IMR-90 (cell line): ENCODE measurements around the gene MBOAT2. TPM values are rescaled to one million over a fixed set of nuclear protein-coding genes. Genes with fewer than 3 reads are reported as not detected.

ENCODE experiments used
- ATAC-seq: fragments of 200-7000 bp; cut with Tn5 transposase; 2 replicates; pipeline ENCODE4 v1.9.1; 2020; ENCODE audit warnings: low read depth, mild to moderate bottlenecking, moderate library complexity
- BruUV-seq: library from RNA; stranded (reverse); fragments of 400-500 nt; replicated peaks from 2 replicates; lab custom pipeline; 2021; lab: Mats Ljungman, UMichigan
- CTCF ChIA-PET: fragments of 300-600 bp; formaldehyde crosslinking; extraction: SDS; loops from one replicate; lab custom pipeline; 2021; ENCODE audit warnings: antibody characterized with exemption; lab: Yijun Ruan, JAX
- POLR2A ChIA-PET: fragments of 300-600 bp; sonication (Branson Sonifier 250); formaldehyde crosslinking; loops from one replicate; lab custom pipeline; 2022; ENCODE audit warnings: antibody characterized with exemption; ENCODE audit not compliant: unreplicated experiment; lab: Charles Lee
- DNase-seq: peaks from one replicate; pipeline ENCODE4 v3.0.0; 2013
- H2AFZ ChIP-seq: replicated peaks from 2 replicates; pipeline ENCODE3; 2013; ENCODE audit warnings: low read length, mild to moderate bottlenecking; ENCODE audit not compliant: poor library complexity
- H2AK5ac ChIP-seq: 2 replicates; pipeline ENCODE4 v1.6.1; 2013; ENCODE audit warnings: low read depth, low read length, inconsistent platforms
- H2AK9ac ChIP-seq: replicated peaks from 2 replicates; pipeline ENCODE3; 2013; ENCODE audit warnings: mild to moderate bottlenecking, low read depth, low read length, moderate library complexity; ENCODE audit not compliant: poor library complexity
- H2BK120ac ChIP-seq: 2 replicates; pipeline ENCODE4 v1.6.1; 2013; ENCODE audit warnings: low read depth, low read length, inconsistent platforms
- H2BK15ac ChIP-seq: 3 replicates; pipeline ENCODE4 v1.6.1; 2013; ENCODE audit warnings: low read depth, low read length, inconsistent platforms
- H2BK20ac ChIP-seq: 2 replicates; pipeline ENCODE4 v1.6.1; 2013; ENCODE audit warnings: low read depth, mild to moderate bottlenecking, inconsistent platforms, low read length, moderate library complexity
- H2BK5ac ChIP-seq: 2 replicates; pipeline ENCODE4 v1.6.1; 2013; ENCODE audit warnings: mild to moderate bottlenecking, low read depth, low read length, inconsistent platforms; ENCODE audit not compliant: poor library complexity, severe bottlenecking
- H3K14ac ChIP-seq: replicated peaks from 2 replicates; pipeline ENCODE4 v1.6.1; 2013; ENCODE audit warnings: low read depth, low read length, inconsistent platforms
- H3K18ac ChIP-seq: 2 replicates; pipeline ENCODE4 v1.6.1; 2013; ENCODE audit warnings: low read depth, low read length, control low read depth
- H3K23ac ChIP-seq: 2 replicates; pipeline ENCODE4 v1.6.1; 2013; ENCODE audit warnings: low read depth, low read length, inconsistent platforms
- H3K27ac ChIP-seq: 2 replicates; pipeline ENCODE4 v1.5.1; 2013; ENCODE audit warnings: mild to moderate bottlenecking, control low read depth, low read length; ENCODE audit not compliant: insufficient read depth
- H3K27me3 ChIP-seq: 2 replicates; pipeline ENCODE4 v1.6.1; 2013; ENCODE audit warnings: low read length; ENCODE audit not compliant: control insufficient read depth, insufficient read depth
- H3K36me3 ChIP-seq: 2 replicates; pipeline ENCODE4 v1.6.1; 2013; ENCODE audit warnings: low read length, mixed read lengths; ENCODE audit not compliant: control insufficient read depth, insufficient read depth
- H3K4ac ChIP-seq: 2 replicates; pipeline ENCODE4 v1.6.1; 2013; ENCODE audit warnings: low read depth, low read length, inconsistent platforms
- H3K4me1 ChIP-seq: 2 replicates; pipeline ENCODE4 v1.6.1; 2013; ENCODE audit warnings: low read length, mixed read lengths; ENCODE audit not compliant: control insufficient read depth, insufficient read depth
- H3K4me2 ChIP-seq: 2 replicates; pipeline ENCODE4 v1.6.1; 2013; ENCODE audit warnings: low read depth, mild to moderate bottlenecking, control low read depth, low read length, moderate library complexity
- H3K4me3 ChIP-seq: 2 replicates; pipeline ENCODE4 v1.5.1; 2013; ENCODE audit warnings: low read depth, mild to moderate bottlenecking, control low read depth, low read length, moderate library complexity; ENCODE audit not compliant: insufficient read depth
- H3K56ac ChIP-seq: 2 replicates; pipeline ENCODE4 v1.6.1; 2013; ENCODE audit warnings: low read length, inconsistent platforms; ENCODE audit not compliant: insufficient read depth; ENCODE audit errors: extremely low read depth
- H3K79me1 ChIP-seq, 2 experiments: 2 replicates each; pipeline ENCODE4 v1.6.1; 2013; ENCODE audit warnings: low read length in 2 of 2, inconsistent platforms in 1 of 2, low read depth in 1 of 2
- H3K9ac ChIP-seq: 2 replicates; pipeline ENCODE4 v1.6.1; 2013; ENCODE audit warnings: low read depth, low read length, control low read depth
- H3K9me1 ChIP-seq: 2 replicates; pipeline ENCODE4 v1.6.1; 2013; ENCODE audit warnings: low read length, inconsistent platforms; ENCODE audit not compliant: insufficient read depth
- H3K9me3 ChIP-seq: 2 replicates; pipeline ENCODE4 v1.6.1; 2013; ENCODE audit warnings: low read length; ENCODE audit not compliant: control insufficient read depth, insufficient read depth
- H4K20me1 ChIP-seq: 2 replicates; pipeline ENCODE4 v1.6.1; 2013; ENCODE audit warnings: low read length, inconsistent platforms; ENCODE audit not compliant: insufficient read depth
- H4K5ac ChIP-seq: 2 replicates; pipeline ENCODE4 v1.6.1; 2013; ENCODE audit warnings: mild to moderate bottlenecking, low read depth, low read length, control low read depth
- H4K8ac ChIP-seq, 2 experiments: 2 replicates each; pipeline ENCODE4 v1.6.1; 2013; ENCODE audit warnings: low read depth in 2 of 2, low read length in 2 of 2, control low read depth in 1 of 2, inconsistent platforms in 1 of 2
- H4K91ac ChIP-seq: 2 replicates; pipeline ENCODE4 v1.6.1; 2013; ENCODE audit warnings: low read depth, low read length, inconsistent platforms; ENCODE audit not compliant: insufficient read depth
- POLR2A ChIP-seq: IDR thresholded peaks from 2 replicates; pipeline ENCODE4 v1.6.1; 2012; ENCODE audit warnings: mild to moderate bottlenecking, low read depth, low read length
- RAD21 ChIP-seq: IDR thresholded peaks from 2 replicates; pipeline ENCODE4 v1.6.1; 2012; ENCODE audit warnings: low read length, improper control_type of control experiment
- SMC3 ChIP-seq: fragments of 150-350 bp; IDR thresholded peaks from 2 replicates; pipeline ENCODE4 v1.6.1; 2016; ENCODE audit warnings: low read depth, mild to moderate bottlenecking, antibody characterized with exemption, low read length, moderate library complexity
- WGBS, 2 experiments: methylation state at CpG; one replicate each; pipeline versions ENCODE4 v1.1.5 to v1.1.7; 2013; ENCODE audit warnings: missing lambda C conversion rate in 2 of 2; ENCODE audit not compliant: insufficient read length in 1 of 2; ENCODE audit errors: extremely low coverage in 2 of 2; 5-methylcytosine and 5-hydroxymethylcytosine counted together
- dilution Hi-C: fragments of 300-500 bp; cut with HindIII; formaldehyde crosslinking; loops from one replicate; pipeline ENCODE4 v1.14.3; 2018; ENCODE audit warnings: low sequenced_read_pairs; ENCODE audit not compliant: unreplicated experiment
- in situ Hi-C: fragments of 300-500 bp; cut with MboI; formaldehyde crosslinking; loops from 3 replicates; pipeline ENCODE4 v1.14.3; 2019; ENCODE audit warnings: low sequenced_read_pairs, inconsistent platforms, mixed read lengths
- intact Hi-C: fragments of 100-400 bp; cut with micrococcal nuclease; formaldehyde crosslinking; loops from 2 replicates; pipeline ENCODE4 v1.10.0; 2022
- polyA plus RNA-seq, 3 experiments: library from polyadenylated mRNA; depleted of rRNA; stranded (reverse); fragments of >200 nt; gene quantifications; 2 replicates each; pipeline ENCODE4 v1.2.3, GENCODE V29; 2012; ENCODE audit warnings: low replicate concordance in 1 of 3
- total RNA-seq: library from RNA; depleted of rRNA; stranded (reverse); fragments of >200 nt; gene quantifications from 2 replicates; pipeline ENCODE4 v1.2.3, GENCODE V29; 2012
- TF ChIP-seq, protein P1 (sequence below): conservative IDR thresholded peaks from 2 replicates; pipeline ENCODE4 v1.5.1; 2012; ENCODE audit warnings: mild to moderate bottlenecking, low read depth, low read length, improper control_type of control experiment

MBOAT2 gene
- total and polyA plus RNA-seq, 2 of the 4 experiments (the other 2 are of a cell fraction): 33.9 to 102 TPM

DNA sequence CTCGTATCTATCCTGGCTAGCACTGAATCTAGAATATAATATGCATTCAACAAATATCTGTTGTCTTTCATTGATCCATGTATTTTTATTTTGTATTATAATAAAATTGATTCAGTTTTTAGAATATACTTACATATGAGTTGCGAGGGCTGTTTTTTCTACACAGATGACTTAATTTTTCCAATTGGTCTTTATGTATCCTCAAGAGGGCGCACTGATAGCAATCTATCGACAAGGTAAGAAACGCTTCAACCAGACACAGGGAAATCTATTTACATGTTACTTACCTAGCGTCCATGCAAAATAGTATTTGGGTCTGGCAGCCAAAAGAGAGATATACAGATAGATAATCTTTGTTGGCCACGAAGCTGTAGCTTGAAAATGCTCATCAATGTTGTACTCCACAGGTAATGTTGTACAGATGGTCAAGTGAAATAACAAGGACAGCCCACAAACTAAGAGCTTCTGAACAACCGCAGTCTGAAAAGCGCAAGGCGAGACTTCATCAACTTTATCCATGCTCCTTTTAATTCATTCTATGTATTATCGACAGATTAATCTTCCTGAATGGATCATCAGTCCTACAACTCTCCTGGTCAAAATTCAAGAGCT, 130.6 kb downstream of the MBOAT2 start:
- H3K4me1 ChIP-seq: peaks cover 2% of the 10 kb centered on the region; the same call in 1 of the 2 replicates
- H3K36me3 ChIP-seq: peaks cover 9% of the 10 kb centered on the region
- no peak overlapping the region for H3K23ac ChIP-seq
- dilution Hi-C loops: no loop called here
- TF ChIP-seq, protein P1, sequence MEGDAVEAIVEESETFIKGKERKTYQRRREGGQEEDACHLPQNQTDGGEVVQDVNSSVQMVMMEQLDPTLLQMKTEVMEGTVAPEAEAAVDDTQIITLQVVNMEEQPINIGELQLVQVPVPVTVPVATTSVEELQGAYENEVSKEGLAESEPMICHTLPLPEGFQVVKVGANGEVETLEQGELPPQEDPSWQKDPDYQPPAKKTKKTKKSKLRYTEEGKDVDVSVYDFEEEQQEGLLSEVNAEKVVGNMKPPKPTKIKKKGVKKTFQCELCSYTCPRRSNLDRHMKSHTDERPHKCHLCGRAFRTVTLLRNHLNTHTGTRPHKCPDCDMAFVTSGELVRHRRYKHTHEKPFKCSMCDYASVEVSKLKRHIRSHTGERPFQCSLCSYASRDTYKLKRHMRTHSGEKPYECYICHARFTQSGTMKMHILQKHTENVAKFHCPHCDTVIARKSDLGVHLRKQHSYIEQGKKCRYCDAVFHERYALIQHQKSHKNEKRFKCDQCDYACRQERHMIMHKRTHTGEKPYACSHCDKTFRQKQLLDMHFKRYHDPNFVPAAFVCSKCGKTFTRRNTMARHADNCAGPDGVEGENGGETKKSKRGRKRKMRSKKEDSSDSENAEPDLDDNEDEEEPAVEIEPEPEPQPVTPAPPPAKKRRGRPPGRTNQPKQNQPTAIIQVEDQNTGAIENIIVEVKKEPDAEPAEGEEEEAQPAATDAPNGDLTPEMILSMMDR: peak; percentile 71
- peak; percentile 71 for TF ChIP-seq SMC3
- no peak for TF ChIP-seq POLR2A
- peak; percentile 74 for TF ChIP-seq RAD21
- no CpG with 5 or more reads among the region's 11 CpGs for WGBS, 2 experiments
- no peak overlapping the region for H3K4me2 ChIP-seq
- DNase-seq (peak; percentile 73), ATAC-seq (peak; percentile 54)
- ChIA-PET POLR2A (no interaction called here), CTCF (interaction anchor here (0.6 to 1.8 kb wide), 8 partner anchors 9 to 302 kb away, joined by 3 to 5 read pairs (median 3); no protein-coding TSS in a partner anchor)
- no peaks in the 10 kb centered on the region for H3K9me3 ChIP-seq
- H2AK5ac ChIP-seq: no peak overlapping the region
- H3K56ac ChIP-seq: no peak overlapping the region
- no peak overlapping the region for H3K27ac ChIP-seq
- no peak overlapping the region for H3K18ac ChIP-seq
- H3K4me3 ChIP-seq: no peak overlapping the region
- no peaks in the 10 kb centered on the region for H3K27me3 ChIP-seq
- in situ Hi-C loops: loop anchor here (5.0 to 25.0 kb wide), 2 partner anchors 264 to 464 kb away; no protein-coding TSS in a partner anchor
- no peak overlapping the region for H2BK20ac ChIP-seq
- H4K5ac ChIP-seq: no peak overlapping the region
- no TSS peak for BruUV-seq
- H2AFZ ChIP-seq: no peak overlapping the region
- no peak overlapping the region for H3K4ac ChIP-seq
- H2BK15ac ChIP-seq: no peak overlapping the region
- H4K20me1 ChIP-seq: no peaks in the 10 kb centered on the region
- no peak overlapping the region for H3K9ac ChIP-seq
- H2BK120ac ChIP-seq: no peak overlapping the region
- no peak overlapping the region for H2AK9ac ChIP-seq
- no peaks in the 10 kb centered on the region; a peak in 1 of 4 replicates for H3K79me1 ChIP-seq
- no peak overlapping the region for H2BK5ac ChIP-seq
- intact Hi-C loops: loop anchor here (1.0 to 5.0 kb wide), 2 partner anchors 129 to 266 kb away; partner anchors contain the start of gene MBOAT2
- H3K9me1 ChIP-seq: no peaks in the 10 kb centered on the region; the same call in 1 of the 2 replicates
- H4K91ac ChIP-seq: no peak overlapping the region
- H3K14ac ChIP-seq: no peak overlapping the region
- H4K8ac ChIP-seq: no peak overlapping the region
